GM21825 (cell line): ENCODE results near the gene ANKRD22.

ENCODE experiments used
- ATAC-seq: cut with Tn5 transposase; IDR thresholded peaks from one replicate; pipeline ENCODE4 v1.9.1; 2021; ENCODE audit warnings: mild to moderate bottlenecking, moderate library complexity; ENCODE audit not compliant: unreplicated experiment

Gene ANKRD22

DNA sequence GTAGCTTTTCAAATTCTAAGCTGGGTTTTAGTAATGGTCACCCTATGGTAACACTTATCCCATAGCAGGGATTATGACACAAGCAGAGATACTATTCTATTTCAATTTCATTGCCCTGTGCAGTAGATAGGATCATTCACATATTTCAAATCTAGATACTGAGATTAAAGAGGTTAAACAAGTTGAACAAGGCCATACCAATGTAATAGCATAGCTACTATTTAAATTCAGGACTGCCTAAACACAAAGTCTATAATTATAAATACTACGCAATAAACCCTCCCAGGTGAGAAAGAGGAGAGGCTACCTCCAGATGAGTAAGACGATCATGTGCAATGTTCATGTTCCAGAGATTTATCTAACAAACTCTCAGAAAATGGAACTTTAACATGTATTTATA lies 48.0 kb downstream of the ANKRD22 start:
- ATAC-seq, result no peak

GRCh38 chr10:88802523-88803285 lies 48.9 kb downstream of the ANKRD22 start, which contains the start of gene LIPM:
Gene LIPM, plus strand, starts transcription at chr10:88802730. Its CDS starts 167 bp downstream, at chr10:88802897.
- no peak for ATAC-seq

DNA sequence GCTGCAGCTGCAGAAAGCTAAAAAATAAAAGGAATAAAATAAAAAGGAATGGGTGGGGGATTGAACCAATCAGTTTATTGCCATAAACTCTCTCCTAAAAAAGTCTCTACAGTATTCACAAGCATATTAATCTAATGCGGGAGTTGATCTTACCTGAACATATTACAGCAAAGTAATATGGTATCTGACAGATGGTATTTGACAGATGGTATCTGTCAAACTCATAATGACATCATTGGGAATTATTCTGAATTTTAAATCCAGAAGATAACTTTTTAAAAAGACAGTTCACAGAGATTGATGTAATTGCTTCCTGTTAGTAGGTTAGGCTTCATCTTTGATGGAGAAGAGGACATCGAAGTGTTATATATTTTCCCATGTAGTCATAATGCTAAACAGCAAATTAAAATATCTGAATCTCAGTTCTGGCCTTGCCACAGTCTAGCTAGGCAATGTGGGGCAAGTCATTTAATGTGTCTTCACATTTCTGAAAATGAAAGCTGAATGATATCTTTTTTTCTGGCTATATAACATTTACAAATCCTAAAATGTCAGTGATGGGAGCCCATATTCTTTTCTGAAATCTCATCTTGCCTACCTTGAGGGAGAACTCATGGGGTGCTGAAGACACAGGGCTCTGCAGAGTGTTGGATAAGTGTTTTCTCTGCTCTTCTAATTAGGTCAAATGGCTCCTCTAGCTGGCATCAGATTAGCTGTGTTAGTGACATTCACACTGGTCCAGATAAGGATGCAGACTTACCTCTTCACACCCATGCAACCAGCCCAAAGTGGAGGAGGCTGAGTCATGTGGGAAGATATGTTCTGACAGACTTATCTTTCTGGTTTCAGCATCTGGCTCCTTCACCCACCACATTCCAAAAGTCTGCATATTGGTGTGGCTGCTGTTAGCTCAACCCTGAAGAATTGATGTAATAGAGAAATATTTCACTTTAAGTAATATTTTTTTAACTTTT lies 51.2 kb downstream of the ANKRD22 start:
- no peak for ATAC-seq

GRCh38 chr10:88794731-88795130 lies 56.9 kb downstream of the ANKRD22 start:
- ATAC-seq, result no peak

DNA sequence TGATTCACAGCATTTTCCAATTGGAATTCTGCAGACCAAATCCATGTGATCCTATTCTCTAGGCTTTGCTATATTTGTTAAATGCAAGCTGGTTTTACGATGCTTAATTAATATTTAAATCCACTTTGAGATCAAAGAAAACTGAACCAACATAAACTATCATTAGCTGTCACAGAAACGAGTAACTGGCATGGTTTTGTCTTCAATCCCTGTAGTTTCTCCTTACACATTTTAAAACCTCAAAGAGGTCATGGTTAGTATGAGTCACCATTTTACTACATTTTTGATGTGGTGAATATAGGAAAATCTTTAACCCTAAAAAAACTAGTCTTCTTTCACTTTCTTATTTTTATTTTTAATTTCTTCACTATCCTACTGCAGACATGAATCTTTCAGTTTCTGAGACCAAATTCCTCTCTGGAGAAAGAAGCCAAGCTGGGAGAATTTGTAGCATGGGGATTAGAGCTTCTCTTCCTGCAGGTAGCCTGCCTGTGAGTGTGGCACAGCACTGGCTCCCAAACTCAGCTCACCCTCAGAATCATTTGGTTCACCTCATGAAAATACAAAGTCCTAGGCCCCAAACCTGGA lies 57.8 kb downstream of the ANKRD22 start:
- ATAC-seq, result no peak

DNA sequence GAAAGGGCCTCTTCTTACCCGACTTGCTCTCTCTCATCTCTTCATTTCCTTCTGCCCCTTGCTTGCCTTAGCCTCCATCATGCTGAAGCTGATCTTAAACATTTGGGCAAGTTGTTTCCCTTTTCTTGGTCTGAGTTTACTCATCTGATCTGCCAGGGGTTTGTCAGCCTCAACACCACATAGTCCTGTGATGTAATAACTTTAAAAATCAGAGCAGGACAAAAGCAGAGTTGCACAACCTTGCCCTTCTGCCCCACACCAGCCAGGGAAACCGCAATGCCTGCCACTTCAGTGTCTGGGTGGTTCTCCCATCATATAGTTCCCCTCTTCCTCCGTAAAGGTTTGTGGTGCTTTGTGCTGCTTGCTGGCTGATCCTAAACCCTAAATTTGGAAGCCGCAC lies 59.0 kb downstream of the ANKRD22 start:
- ATAC-seq, result no peak

GRCh38 chr10:88791924-88792323 lies 59.7 kb downstream of the ANKRD22 start:
- no peak for ATAC-seq

DNA sequence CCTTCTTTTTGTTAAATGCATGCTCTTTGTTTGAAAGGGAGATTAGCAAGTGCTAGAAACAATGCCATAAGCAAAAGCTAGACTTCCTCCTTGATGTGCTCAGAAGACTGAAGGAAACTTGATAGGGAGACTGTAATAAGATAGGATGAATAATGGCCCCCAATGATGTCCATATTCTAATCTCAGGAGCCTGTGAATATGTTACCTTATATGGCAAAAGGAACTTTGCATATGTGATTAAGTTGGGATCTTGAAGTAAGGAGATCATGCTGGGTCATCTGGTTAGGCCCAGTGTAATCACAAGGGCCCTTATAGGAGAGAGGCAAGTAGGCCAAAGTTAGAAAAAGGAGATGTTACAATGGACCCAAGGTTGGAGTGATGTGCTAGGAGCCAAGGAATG lies 62.7 kb downstream of the ANKRD22 start:
- no peak for ATAC-seq

GRCh38 chr10:88787463-88787862 lies 64.2 kb downstream of the ANKRD22 start:
- no peak for ATAC-seq

DNA sequence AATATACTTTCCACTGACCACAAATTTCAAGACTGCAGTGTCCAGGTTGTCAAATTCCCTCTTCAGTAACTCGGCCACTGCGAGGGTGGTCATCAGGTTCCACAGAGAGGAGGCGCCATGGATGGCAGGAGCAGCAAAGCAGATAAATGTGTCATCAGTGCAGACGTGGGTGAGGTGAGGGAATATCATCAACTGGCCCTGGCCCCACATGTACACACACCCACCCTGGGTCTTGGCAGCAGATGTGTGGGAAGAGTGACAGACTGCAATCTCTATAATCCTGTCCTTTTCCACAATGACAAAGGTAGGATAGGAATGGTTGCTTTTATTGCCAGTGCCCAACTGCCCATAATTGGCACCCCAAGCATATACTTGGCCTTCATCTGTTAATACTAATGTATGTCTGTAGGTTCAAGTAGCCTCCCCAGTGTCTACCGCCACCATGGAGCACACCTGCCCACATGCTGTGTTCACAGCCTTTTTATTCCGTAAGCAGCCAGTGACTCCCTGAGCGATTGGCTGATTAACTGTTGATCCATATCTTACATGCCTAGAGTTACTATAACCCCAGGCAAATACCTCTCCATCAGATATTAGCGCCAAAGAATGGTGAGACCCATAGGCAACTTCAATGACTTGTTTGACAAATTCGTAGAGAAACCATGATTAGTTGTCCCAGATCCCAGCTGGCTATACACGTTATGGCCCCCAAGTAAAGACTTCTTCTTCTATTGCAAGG lies 65.4 kb downstream of the ANKRD22 start:
- ATAC-seq, result no peak

DNA sequence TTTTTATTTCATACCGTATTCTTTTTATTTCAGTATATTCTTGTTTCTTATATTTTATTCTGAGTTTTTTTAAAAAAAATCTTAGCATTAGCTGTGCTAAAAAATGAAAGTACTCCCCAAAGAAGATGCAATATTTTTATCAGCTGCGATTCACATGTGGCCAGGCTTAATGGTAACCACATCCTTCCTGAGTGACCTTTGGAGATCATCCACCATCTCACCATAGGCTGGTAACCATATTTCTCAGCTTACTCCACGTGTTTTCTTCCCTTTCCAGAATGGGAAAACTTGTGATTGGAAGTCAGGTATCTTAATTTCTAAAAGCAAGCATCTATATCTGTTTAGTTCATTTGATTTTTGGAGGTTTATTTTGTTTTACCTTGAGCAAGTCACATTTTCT lies 67.9 kb downstream of the ANKRD22 start:
- ATAC-seq, result no peak

DNA sequence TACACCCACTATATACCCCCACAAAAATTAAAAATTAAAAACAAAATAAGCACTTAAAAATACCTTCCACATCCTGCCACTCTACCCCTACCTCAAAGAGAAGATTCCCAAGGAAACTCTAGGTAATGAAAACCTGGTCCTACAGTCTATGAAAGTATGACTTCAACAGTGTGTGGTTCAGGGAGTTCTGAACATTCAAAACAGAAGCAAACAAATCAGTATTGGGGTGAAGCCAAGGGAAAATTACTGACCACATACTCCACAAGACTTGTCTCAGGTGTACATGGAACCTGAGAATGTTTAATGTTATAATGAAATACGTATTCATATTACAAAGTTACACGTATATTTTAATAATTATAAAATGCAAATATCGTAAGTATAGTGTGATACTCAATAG lies 69.4 kb downstream of the ANKRD22 start:
- ATAC-seq, result no peak

DNA sequence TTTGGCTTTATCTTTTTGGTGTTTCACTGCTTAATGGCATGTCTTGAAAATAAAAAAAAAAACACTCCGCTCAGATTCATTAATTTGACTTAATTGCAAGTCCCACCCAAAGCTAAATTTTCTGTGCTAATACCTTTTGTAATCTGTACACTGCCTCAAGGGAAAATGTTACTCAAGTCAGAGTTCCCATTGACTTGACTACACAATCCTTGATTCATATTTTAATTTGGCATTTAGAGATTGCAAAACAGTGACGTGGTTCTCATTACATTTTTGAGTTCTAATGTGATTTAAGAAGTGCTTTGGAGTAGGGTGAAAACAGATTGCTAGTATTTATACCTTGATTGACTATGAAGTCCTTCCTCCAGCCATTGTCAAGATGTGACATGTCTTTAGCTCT lies 70.4 kb downstream of the ANKRD22 start:
- ATAC-seq, result no peak
